Spleen (tissue), 11 donors: ENCODE results near the gene SLC1A1. TPM values are rescaled to one million over a fixed set of nuclear protein-coding genes. Genes with fewer than 3 reads are reported as not detected.

ENCODE experiments used
- DNase-seq: peaks from one replicate; pipeline ENCODE4 v3.0.0-alpha.2; 2020
- H3K27ac ChIP-seq, 8 donors: fragments of 200-600 bp; sonication (generic) in 7 of 8; 1 replicate in 4 of 8; 2 replicates in 4 of 8; pipeline versions ENCODE4 v1.5.0 to v1.8.0; 2016 to 2021; ENCODE audit warnings: inconsistent platforms in 4 of 8, mild to moderate bottlenecking in 4 of 8, moderate library complexity in 1 of 8
- H3K27me3 ChIP-seq, 7 donors: fragments of 200-600 bp; sonication (generic) in 6 of 7; replicated peaks in 1 of 7; 1 replicate in 4 of 7; 2 replicates in 3 of 7; pipeline versions ENCODE4 v1.5.0 to v1.8.0; 2016 to 2021; ENCODE audit warnings: inconsistent platforms in 3 of 7, mild to moderate bottlenecking in 1 of 7
- H3K36me3 ChIP-seq, 6 donors: fragments of 200-600 bp; sonication (generic) in 5 of 6; 1 replicate in 4 of 6; 2 replicates in 2 of 6; pipeline versions ENCODE4 v1.5.0 to v1.8.0; 2016 to 2021; ENCODE audit warnings: inconsistent platforms in 2 of 6
- H3K4me1 ChIP-seq, 6 donors: fragments of 200-600 bp; sonication (generic) in 5 of 6; 1 replicate in 3 of 6; 2 replicates in 3 of 6; pipeline versions ENCODE4 v1.5.0 to v1.8.0; 2016 to 2021; ENCODE audit warnings: inconsistent platforms in 3 of 6
- H3K4me3 ChIP-seq, 8 donors: fragments of 200-600 bp; sonication (generic) in 7 of 8; 1 replicate in 4 of 8; 2 replicates in 4 of 8; pipeline versions ENCODE4 v1.5.0 to v1.8.0; 2016 to 2021; ENCODE audit warnings: inconsistent platforms in 4 of 8, mild to moderate bottlenecking in 4 of 8, moderate library complexity in 2 of 8
- H3K9me3 ChIP-seq, 8 donors: fragments of 200-600 bp; sonication (generic) in 7 of 8; 1 replicate in 4 of 8; 2 replicates in 4 of 8; pipeline versions ENCODE4 v1.5.0 to v1.8.0; 2016 to 2021; ENCODE audit warnings: inconsistent platforms in 4 of 8
- CTCF ChIP-seq, 11 experiments: fragments of 200-600 bp in 7 of 11; fragments of 450-650 bp in 4 of 11; sonication (generic) in 4 of 11; IDR thresholded peaks in 8 of 11; conservative IDR thresholded peaks in 3 of 11; 1 replicate in 7 of 11; 2 replicates in 4 of 11; pipeline versions ENCODE4 v1.4.0 to v1.8.0; 2016 to 2021; ENCODE audit warnings: antibody characterized with exemption in 11 of 11, inconsistent platforms in 4 of 11, mild to moderate bottlenecking in 1 of 11
- POLR2A ChIP-seq, 3 donors: fragments of 450-650 bp; IDR thresholded peaks; one replicate each; pipeline ENCODE4 v1.5.1; 2017; ENCODE audit warnings: antibody characterized with exemption in 3 of 3, mild to moderate bottlenecking in 1 of 3
- POLR2AphosphoS5 ChIP-seq, 3 donors: sonication (generic); formaldehyde crosslinking; IDR thresholded peaks; one replicate each; pipeline ENCODE4 v1.5.1; 2017; ENCODE audit warnings: antibody characterized with exemption in 3 of 3
- WGBS, 5 donors: extraction: QIAGEN DNeasy Blood & Tissue Kit in 3 of 5; methylation state at CpG; one replicate each; pipeline versions ENCODE4 v1.1.5 to v1.1.7; 2013 to 2018; 5-methylcytosine and 5-hydroxymethylcytosine counted together
- intact Hi-C: fragments of 100-400 bp; cut with DNase I; formaldehyde crosslinking; loops from one replicate; pipeline ENCODE4 v1.15.0; 2023; ENCODE audit warnings: low total_unique reads
- polyA plus RNA-seq, 3 donors: library from polyadenylated mRNA; stranded (reverse); fragments of 200-250 nt; gene quantifications; one replicate each; pipeline ENCODE4 v1.2.1, GENCODE V29; 2013
- total RNA-seq, 7 donors: library from RNA; depleted of rRNA in 3 of 7; stranded (reverse); fragments of >200 nt in 3 of 7; fragmentation: NEBNext Ultra II Directional in 4 of 7; extraction: Animal tissue kit (Norgen Biotek cat#: 25700) in 4 of 7; gene quantifications; one replicate each; pipeline versions ENCODE4 v1.1.0 to v1.2.1, GENCODE V29; 2016 to 2021
- donor health status: healthy with polysubstance abuse.
- donor health status: DM: no; HTN: no; CAD: no; lungs with moderate emphysema.
- donor health status: DM: no; HTN: no; CAD: no.
- donor health status: Bipolar disorder and iron deficiency.
- donor health status: healthy.
- donor health status: DM: no; HTN: no; CAD: no.
- donor health status: DM: yes; HTN: yes; CAD: no.

The SLC1A1 gene
- total and polyA plus RNA-seq, 10 donors, result 0.11 to 0.79 (median 0.28) TPM; not detected in 2

GRCh38 chr9:4573634-4574389 is 83.5 kb downstream of the SLC1A1 start:
- DNase-seq, result no peak
- TF ChIP-seq POLR2A (IDR thresholded peaks at IDR 0.05) (no peak), POLR2AphosphoS5 (IDR thresholded peaks at IDR 0.05) (no peak), CTCF (IDR thresholded peaks at IDR 0.05 in 8 of 11, conservative IDR thresholded peaks at IDR 0.05 in 3 of 11) (no peak)
- H3K36me3 ChIP-seq, result no peaks in the 10 kb centered on the region
- H3K4me1 ChIP-seq, result no peaks in the 10 kb centered on the region
- intact Hi-C loops, result no loop called here
- H3K4me3 ChIP-seq, result no peak overlapping the region
- 85 to 93% (median 87%) methylated on average over 5 of the region's 5 CpGs for WGBS, 5 donors
- H3K9me3 ChIP-seq, result no peaks in the 10 kb centered on the region
- H3K27ac ChIP-seq, result no peak overlapping the region
- H3K27me3 ChIP-seq, result peaks cover 0 to 4% (median 0%) of the 10 kb centered on the region in 7 donors

GRCh38 chr9:4574657-4575243 is 84.5 kb downstream of the SLC1A1 start:
- WGBS, 5 donors, result 74 to 88% (median 82%) methylated on average over 7 of the region's 7 CpGs
- TF ChIP-seq POLR2A (IDR thresholded peaks at IDR 0.05) (no peak), CTCF (IDR thresholded peaks at IDR 0.05 in 8 of 11, conservative IDR thresholded peaks at IDR 0.05 in 3 of 11) (no peak), POLR2AphosphoS5 (IDR thresholded peaks at IDR 0.05) (no peak)
- intact Hi-C loops, result no loop called here
- peaks cover 0 to 4% (median 0%) of the 10 kb centered on the region in 7 donors for H3K27me3 ChIP-seq
- H3K36me3 ChIP-seq, result no peaks in the 10 kb centered on the region
- no peak for DNase-seq
- H3K4me1 ChIP-seq, result no peaks in the 10 kb centered on the region
- no peak overlapping the region for H3K4me3 ChIP-seq
- no peak overlapping the region for H3K27ac ChIP-seq
- H3K9me3 ChIP-seq, result no peaks in the 10 kb centered on the region

GRCh38 chr9:4575997-4576396 is 85.7 kb downstream of the SLC1A1 start:
- DNase-seq, result no peak
- H3K4me1 ChIP-seq, result no peaks in the 10 kb centered on the region
- H3K36me3 ChIP-seq, result no peaks in the 10 kb centered on the region
- WGBS, 5 donors, result 71 to 80% (median 73%) methylated on average over 8 of the region's 8 CpGs
- peaks cover 0 to 4% (median 0%) of the 10 kb centered on the region in 7 donors for H3K27me3 ChIP-seq
- H3K4me3 ChIP-seq, result no peak overlapping the region
- TF ChIP-seq CTCF (IDR thresholded peaks at IDR 0.05 in 8 of 11, conservative IDR thresholded peaks at IDR 0.05 in 3 of 11) (no peak), POLR2A (IDR thresholded peaks at IDR 0.05) (no peak), POLR2AphosphoS5 (IDR thresholded peaks at IDR 0.05) (no peak)
- intact Hi-C loops, result no loop called here
- no peak overlapping the region for H3K27ac ChIP-seq
- H3K9me3 ChIP-seq, result no peaks in the 10 kb centered on the region

GRCh38 chr9:4576448-4576847 is 86.2 kb downstream of the SLC1A1 start:
- TF ChIP-seq CTCF (IDR thresholded peaks at IDR 0.05 in 8 of 11, conservative IDR thresholded peaks at IDR 0.05 in 3 of 11) (no peak), POLR2A (IDR thresholded peaks at IDR 0.05) (no peak), POLR2AphosphoS5 (IDR thresholded peaks at IDR 0.05) (no peak)
- Histone ChIP-seq H3K4me3 (no peak overlapping the region), H3K9me3 (no peaks in the 10 kb centered on the region), H3K27me3 (peaks cover 0 to 4% (median 0%) of the 10 kb centered on the region in 7 donors), H3K4me1 (no peaks in the 10 kb centered on the region), H3K27ac (no peak overlapping the region), H3K36me3 (no peaks in the 10 kb centered on the region)
- WGBS, 5 donors, result 94 to 97% (median 97%) methylated on average over 8 of the region's 8 CpGs
- DNase-seq, result no peak
- intact Hi-C loops, result no loop called here
